Suprapubic skin (tissue), 4 donors: ENCODE results near the gene DUOX2. TPM values are rescaled to one million over a fixed set of nuclear protein-coding genes. Genes with fewer than 3 reads are reported as not detected.
"Not testable (repeated sequence)": the region's sequence is repeated elsewhere in the genome, so short reads cannot be mapped to it uniquely, and the experiment has no call there.

Experiments
- DNase-seq, 2 donors: peaks; one replicate each; pipeline ENCODE4 v3.0.0-alpha.2; 2019; ENCODE audit warnings: low spot score in 2 of 2
- H3K27ac ChIP-seq: fragments of 200-600 bp; sonication (generic); one replicate; pipeline ENCODE4 v1.5.1; 2019
- H3K27me3 ChIP-seq: fragments of 200-600 bp; sonication (generic); one replicate; pipeline ENCODE4 v1.5.1; 2019
- H3K36me3 ChIP-seq: fragments of 200-600 bp; sonication (generic); one replicate; pipeline ENCODE4 v1.5.1; 2019
- H3K4me1 ChIP-seq: fragments of 200-600 bp; sonication (generic); one replicate; pipeline ENCODE4 v1.5.1; 2019
- H3K4me3 ChIP-seq: fragments of 200-600 bp; sonication (generic); one replicate; pipeline ENCODE4 v1.5.1; 2019; ENCODE audit warnings: mild to moderate bottlenecking
- H3K9me3 ChIP-seq: fragments of 200-600 bp; sonication (generic); one replicate; pipeline ENCODE4 v1.5.1; 2019
- EP300 ChIP-seq: sonication (generic); formaldehyde crosslinking; IDR thresholded peaks from one replicate; pipeline ENCODE4 v1.6.1; 2017; ENCODE audit warnings: antibody characterized with exemption
- POLR2A ChIP-seq, 2 donors: fragments of 450-650 bp; IDR thresholded peaks; one replicate each; pipeline ENCODE4 v1.6.1; 2017; ENCODE audit warnings: antibody characterized with exemption in 2 of 2, mild to moderate bottlenecking in 2 of 2, moderate library complexity in 2 of 2
- POLR2AphosphoS5 ChIP-seq, 3 donors: sonication (generic); formaldehyde crosslinking; IDR thresholded peaks; one replicate each; pipeline ENCODE4 v1.6.1; 2017; ENCODE audit warnings: antibody characterized with exemption in 3 of 3
- WGBS: methylation state at CpG from one replicate; pipeline ENCODE4 v1.1.5; 2018; 5-methylcytosine and 5-hydroxymethylcytosine counted together
- total RNA-seq, 4 donors: library from RNA; depleted of rRNA; stranded (reverse); fragments of >200 nt; gene quantifications; one replicate each; pipeline ENCODE4 v1.1.0, GENCODE V29; 2016
- TF ChIP-seq, protein P1 (sequence below), 2 donors: fragments of 200-600 bp in 1 of 2; fragments of 450-650 bp in 1 of 2; sonication (generic) in 1 of 2; IDR thresholded peaks; one replicate each; pipeline ENCODE4 v1.5.1; 2016 to 2019; ENCODE audit warnings: antibody characterized with exemption in 2 of 2, mild to moderate bottlenecking in 1 of 2, moderate library complexity in 1 of 2

Gene DUOX2
- total RNA-seq, 4 donors from 2014 or later = 2.3 to 32.6 (median 6.9) TPM

DNA sequence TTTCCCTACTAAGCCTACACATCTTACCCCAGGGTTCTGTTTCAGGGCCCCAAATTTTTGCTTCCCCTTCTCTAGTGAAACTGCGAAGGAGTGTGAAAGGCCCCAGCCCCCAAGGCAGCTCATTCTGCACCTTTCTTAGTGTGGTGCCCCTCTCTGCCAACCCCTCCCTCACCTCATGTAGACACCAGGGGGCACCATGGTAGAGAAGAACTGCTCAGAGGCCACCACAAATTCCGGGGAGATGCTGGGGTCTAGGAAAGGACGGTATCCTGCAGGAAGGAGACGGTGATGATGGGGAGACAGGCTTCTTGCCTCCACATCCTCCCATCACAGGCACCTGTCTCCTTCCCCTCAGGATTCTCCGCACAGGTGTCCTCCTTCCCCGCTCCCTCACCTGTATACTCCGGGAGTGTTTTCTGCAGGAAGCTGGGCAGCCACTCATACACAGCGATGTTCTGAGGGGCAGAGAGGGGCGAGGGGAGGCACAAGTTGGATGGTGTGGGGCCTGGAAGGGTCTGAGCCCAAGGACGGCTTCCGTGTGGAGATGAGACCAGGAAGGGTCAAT, 3.6 kb downstream of the DUOX2 start:
- Histone ChIP-seq H3K9me3 (no peaks in the 10 kb centered on the region), H3K4me1 (peaks cover 30% of the 10 kb centered on the region), H3K27ac (no peak overlapping the region), H3K36me3 (no peaks in the 10 kb centered on the region), H3K27me3 (peaks cover 68% of the 10 kb centered on the region), H3K4me3 (no peak overlapping the region)
- 58% methylated on average over 11 of the region's 11 CpGs for WGBS
- DNase-seq = no peak
- TF ChIP-seq, protein P1, sequence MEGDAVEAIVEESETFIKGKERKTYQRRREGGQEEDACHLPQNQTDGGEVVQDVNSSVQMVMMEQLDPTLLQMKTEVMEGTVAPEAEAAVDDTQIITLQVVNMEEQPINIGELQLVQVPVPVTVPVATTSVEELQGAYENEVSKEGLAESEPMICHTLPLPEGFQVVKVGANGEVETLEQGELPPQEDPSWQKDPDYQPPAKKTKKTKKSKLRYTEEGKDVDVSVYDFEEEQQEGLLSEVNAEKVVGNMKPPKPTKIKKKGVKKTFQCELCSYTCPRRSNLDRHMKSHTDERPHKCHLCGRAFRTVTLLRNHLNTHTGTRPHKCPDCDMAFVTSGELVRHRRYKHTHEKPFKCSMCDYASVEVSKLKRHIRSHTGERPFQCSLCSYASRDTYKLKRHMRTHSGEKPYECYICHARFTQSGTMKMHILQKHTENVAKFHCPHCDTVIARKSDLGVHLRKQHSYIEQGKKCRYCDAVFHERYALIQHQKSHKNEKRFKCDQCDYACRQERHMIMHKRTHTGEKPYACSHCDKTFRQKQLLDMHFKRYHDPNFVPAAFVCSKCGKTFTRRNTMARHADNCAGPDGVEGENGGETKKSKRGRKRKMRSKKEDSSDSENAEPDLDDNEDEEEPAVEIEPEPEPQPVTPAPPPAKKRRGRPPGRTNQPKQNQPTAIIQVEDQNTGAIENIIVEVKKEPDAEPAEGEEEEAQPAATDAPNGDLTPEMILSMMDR (IDR thresholded peaks at IDR 0.05) = no peak
- no peak for TF ChIP-seq POLR2A (IDR thresholded peaks at IDR 0.05)
- no peak for TF ChIP-seq POLR2AphosphoS5 (IDR thresholded peaks at IDR 0.05)

DNA sequence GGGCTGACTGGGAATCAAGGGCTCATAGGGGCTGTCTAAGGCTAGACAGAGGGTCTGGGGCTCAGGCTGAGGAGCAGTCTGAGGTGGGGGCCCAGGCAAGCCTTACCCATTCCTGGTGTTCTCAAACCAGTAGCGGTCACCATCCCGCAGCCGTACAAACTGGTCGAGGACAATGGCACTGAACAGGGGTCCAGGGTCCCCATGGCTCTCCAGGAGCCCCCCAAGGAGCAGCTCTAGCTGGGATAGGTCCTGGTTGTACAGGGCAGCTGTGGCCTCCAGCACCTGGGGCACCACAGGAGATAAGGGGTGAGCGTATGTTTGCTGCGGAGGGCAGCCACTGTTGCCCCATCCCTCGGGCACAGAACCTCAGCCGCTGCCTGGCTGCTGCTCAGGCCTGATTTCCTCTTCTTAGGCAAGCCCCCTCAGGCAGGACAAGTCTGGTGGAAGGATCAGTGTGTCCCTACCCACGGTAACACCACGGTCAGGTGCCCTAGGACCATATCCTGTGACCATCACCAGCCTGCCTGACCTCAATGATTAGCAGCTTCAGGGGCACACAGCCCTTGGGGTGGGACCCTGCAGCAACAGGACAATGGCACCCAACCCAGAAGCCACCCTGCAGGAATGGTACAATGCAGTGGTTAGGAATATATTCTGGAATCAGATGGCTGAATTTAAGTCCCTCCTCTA, 5.9 kb downstream of the DUOX2 start:
- WGBS = 85% methylated on average over 10 of the region's 10 CpGs
- H3K4me3 ChIP-seq = no peak overlapping the region
- no peak for TF ChIP-seq POLR2AphosphoS5 (IDR thresholded peaks at IDR 0.05)
- peaks cover 18% of the 10 kb centered on the region for H3K4me1 ChIP-seq
- H3K36me3 ChIP-seq = no peaks in the 10 kb centered on the region
- peak in 1 of 2 donors; percentile 78 for DNase-seq
- peaks cover 46% of the 10 kb centered on the region for H3K27me3 ChIP-seq
- no peak overlapping the region for H3K27ac ChIP-seq
- H3K9me3 ChIP-seq = no peaks in the 10 kb centered on the region

DNA sequence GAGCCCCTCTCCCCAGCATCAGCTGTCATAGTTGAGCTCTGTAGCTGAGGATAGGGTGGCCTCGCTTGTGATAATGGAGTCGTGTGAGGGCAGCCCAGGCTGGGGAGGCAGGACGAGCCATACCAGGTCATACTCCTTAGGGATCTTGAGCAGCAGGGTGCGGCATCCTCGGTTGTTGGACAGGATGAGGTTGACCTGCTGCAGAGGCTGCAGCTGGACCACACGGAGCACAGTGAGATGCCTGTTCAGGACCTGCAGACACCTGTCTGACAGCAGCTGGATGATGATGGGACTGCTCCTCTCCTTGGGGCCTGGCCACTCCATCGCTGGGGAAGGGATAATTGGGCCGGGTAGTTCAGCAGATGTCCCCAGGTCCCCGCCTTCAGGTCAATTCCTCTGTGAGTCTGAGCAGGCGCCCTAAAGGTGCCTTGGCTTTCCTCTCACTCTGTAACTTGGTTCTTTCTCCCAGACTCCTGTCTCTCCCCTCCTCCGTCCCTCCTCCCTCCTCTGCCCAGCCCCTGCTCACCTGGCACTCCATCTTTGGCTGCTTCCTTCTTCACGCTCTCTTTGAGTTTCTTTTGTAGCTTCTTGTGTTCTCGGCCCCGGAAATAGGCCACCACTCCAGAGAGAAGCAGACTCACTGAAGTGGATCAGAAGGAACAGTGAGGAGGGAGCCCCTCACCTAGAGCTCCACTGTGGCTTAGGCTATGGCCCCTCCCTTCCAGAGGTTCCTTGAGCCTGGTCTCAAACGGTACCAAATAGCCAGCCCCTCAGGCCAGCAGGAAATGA, 7.8 kb downstream of the DUOX2 start:
- Histone ChIP-seq H3K9me3 (no peaks in the 10 kb centered on the region), H3K36me3 (no peaks in the 10 kb centered on the region), H3K4me1 (no peaks in the 10 kb centered on the region), H3K27ac (no peak overlapping the region), H3K4me3 (no peak overlapping the region), H3K27me3 (peaks cover 27% of the 10 kb centered on the region)
- WGBS = 84% methylated on average over 15 of the region's 15 CpGs
- peak in 1 of 2 donors; percentile 44 for DNase-seq
- TF ChIP-seq EP300 (no peak), POLR2AphosphoS5 (IDR thresholded peaks at IDR 0.05) (no peak), POLR2A (IDR thresholded peaks at IDR 0.05) (no peak)
- TF ChIP-seq, protein P1 (IDR thresholded peaks at IDR 0.05) = no peak

DNA sequence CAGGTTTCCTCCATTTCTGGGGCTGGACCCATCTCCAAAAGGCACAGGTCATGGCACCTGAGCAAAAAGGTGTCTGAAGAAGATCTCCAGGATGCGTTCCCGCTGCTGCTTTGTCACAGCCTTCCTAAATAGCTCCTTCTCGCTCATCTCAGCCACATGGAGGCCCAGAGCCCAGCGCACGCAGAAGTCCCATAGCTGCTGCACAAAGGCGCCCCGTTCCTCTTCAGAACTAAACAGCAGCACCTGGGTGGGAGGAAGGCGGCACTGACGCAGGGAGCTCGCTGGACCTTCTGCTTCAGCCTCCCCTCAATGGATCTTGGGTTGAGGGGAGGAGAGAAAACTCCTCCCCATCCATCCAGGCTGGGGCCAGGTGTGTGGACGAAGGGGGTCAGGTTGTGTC, 8.4 kb downstream of the DUOX2 start:
- DNase-seq = peak in 1 of 2 donors; percentile 55
- Histone ChIP-seq H3K4me3 (no peak overlapping the region), H3K4me1 (no peaks in the 10 kb centered on the region), H3K27ac (no peak overlapping the region), H3K27me3 (peaks cover 24% of the 10 kb centered on the region), H3K36me3 (no peaks in the 10 kb centered on the region), H3K9me3 (no peaks in the 10 kb centered on the region)
- TF ChIP-seq POLR2A (IDR thresholded peaks at IDR 0.05) (no peak), POLR2AphosphoS5 (IDR thresholded peaks at IDR 0.05) (no peak), EP300 (no peak)
- TF ChIP-seq, protein P1 (IDR thresholded peaks at IDR 0.05) = no peak
- WGBS = 92% methylated on average over 8 of the region's 11 CpGs

DNA sequence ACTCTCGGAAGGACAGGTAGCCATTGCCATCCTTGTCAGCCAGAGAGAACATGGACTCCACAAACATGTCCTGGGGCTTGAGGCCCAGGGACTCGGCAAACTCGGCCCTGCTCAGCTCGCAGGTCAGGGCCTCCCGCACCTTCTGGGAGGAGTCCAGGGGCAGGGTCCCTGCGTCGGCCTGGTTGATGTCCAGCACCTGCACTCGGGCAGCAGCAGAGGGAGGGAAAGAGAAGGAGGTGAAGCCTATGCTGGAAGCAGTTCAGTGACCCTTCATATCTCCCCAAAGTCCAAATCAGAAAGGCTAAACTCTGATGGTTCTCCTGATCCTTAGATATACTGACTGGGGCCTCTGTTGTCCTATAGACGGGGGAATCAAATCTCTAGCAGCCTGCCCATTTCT, 9.8 kb downstream of the DUOX2 start:
- not testable (repeated sequence) for H3K36me3 ChIP-seq, H3K9me3 ChIP-seq, H3K4me3 ChIP-seq, DNase-seq, H3K27ac ChIP-seq, H3K4me1 ChIP-seq
- peaks cover 11% of the 10 kb centered on the region for H3K27me3 ChIP-seq
- WGBS = 88% methylated on average over 9 of the region's 9 CpGs

DNA sequence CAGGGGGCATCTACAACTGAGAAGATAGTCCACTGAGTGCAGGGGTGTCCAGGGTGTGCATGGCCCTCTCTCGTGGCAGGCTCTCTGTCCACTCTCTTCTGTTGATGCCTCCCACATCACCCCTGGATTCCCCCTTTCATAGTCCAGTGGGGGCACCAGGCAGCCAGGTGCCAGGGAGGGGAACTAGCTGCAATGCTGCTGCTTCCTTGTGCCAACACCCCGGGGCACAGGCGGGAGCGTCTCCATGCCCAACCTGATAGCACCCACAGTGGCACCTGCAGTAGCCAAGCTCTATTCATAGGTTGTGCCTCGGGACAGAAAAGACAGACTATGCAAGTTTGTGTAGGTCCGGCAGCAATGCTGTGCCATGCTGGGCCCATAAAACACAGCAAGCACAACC, 11.7 kb downstream of the DUOX2 start:
- WGBS = 75% methylated on average over 4 of the region's 6 CpGs
- no peaks in the 10 kb centered on the region for H3K9me3 ChIP-seq
- no peaks in the 10 kb centered on the region for H3K4me1 ChIP-seq
- H3K4me3 ChIP-seq = no peak overlapping the region
- TF ChIP-seq POLR2A (IDR thresholded peaks at IDR 0.05) = no peak
- no peak for TF ChIP-seq EP300
- no peak for TF ChIP-seq POLR2AphosphoS5 (IDR thresholded peaks at IDR 0.05)
- TF ChIP-seq, protein P1 (IDR thresholded peaks at IDR 0.05) = no peak
- H3K36me3 ChIP-seq = no peaks in the 10 kb centered on the region
- peak in 1 of 2 donors; percentile 51 for DNase-seq
- peaks cover 3% of the 10 kb centered on the region for H3K27me3 ChIP-seq
- no peak overlapping the region for H3K27ac ChIP-seq
